Caco-2 (cell line): ENCODE data around the gene IL1RAPL2. TPM values are rescaled to one million over a fixed set of nuclear protein-coding genes. Genes with fewer than 3 reads are reported as not detected.

Experiments used
- BruUV-seq: library from RNA; stranded (reverse); fragments of 400-500 nt; replicated peaks from 2 replicates; lab custom pipeline; 2021; lab: Mats Ljungman, UMichigan
- CTCF ChIA-PET: fragments of 300-600 bp; sonication (Branson Sonifier 250); formaldehyde crosslinking; loops from one replicate; lab custom pipeline; 2022; ENCODE audit warnings: antibody characterized with exemption; lab: Charles Lee
- POLR2A ChIA-PET: fragments of 300-600 bp; sonication (Branson Sonifier 250); formaldehyde crosslinking; loops from one replicate; lab custom pipeline; 2022; ENCODE audit warnings: antibody characterized with exemption; lab: Charles Lee
- DNase-seq, 2 experiments: peaks; one replicate each; pipeline versions ENCODE4 v3.0.0 to v3.0.0-alpha.2; 2020 to 2022
- H3K27me3 ChIP-seq: replicated peaks from 2 replicates; pipeline ENCODE4 v1.6.0; 2011; ENCODE audit warnings: low read length; ENCODE audit not compliant: control insufficient read depth, insufficient read depth
- H3K36me3 ChIP-seq: 2 replicates; pipeline ENCODE4 v1.5.1; 2011; ENCODE audit warnings: low read length; ENCODE audit not compliant: control insufficient read depth, insufficient read depth
- H3K4me1 ChIP-seq: fragments of 250-450 bp; sonication (Bioruptor Pico); 2 replicates; pipeline ENCODE4 v1.5.1; 2020; ENCODE audit warnings: mild to moderate bottlenecking
- H3K4me3 ChIP-seq: 2 replicates; pipeline ENCODE4 v1.5.1; 2011; ENCODE audit warnings: low read depth, mild to moderate bottlenecking, control low read depth, low read length
- H3K9me3 ChIP-seq: fragments of 250-450 bp; sonication (Bioruptor Pico); 2 replicates; pipeline ENCODE4 v1.5.1; 2020; ENCODE audit warnings: mild to moderate bottlenecking, moderate library complexity
- H3K27ac Mint-ChIP-seq: one replicate; pipeline ENCODE4 v1.8.0; 2022; ENCODE audit warnings: mixed read lengths; ENCODE audit not compliant: unreplicated experiment
- H3K27me3 Mint-ChIP-seq: one replicate; pipeline ENCODE4 v1.8.0; 2022; ENCODE audit warnings: mixed read lengths; ENCODE audit not compliant: insufficient read depth, unreplicated experiment
- H3K36me3 Mint-ChIP-seq: one replicate; pipeline ENCODE4 v1.8.0; 2022; ENCODE audit warnings: mild to moderate bottlenecking, mixed read lengths; ENCODE audit not compliant: insufficient read depth, unreplicated experiment
- H3K4me1 Mint-ChIP-seq: one replicate; pipeline ENCODE4 v1.8.0; 2022; ENCODE audit warnings: low read depth, mixed read lengths; ENCODE audit not compliant: unreplicated experiment
- H3K4me3 Mint-ChIP-seq: one replicate; pipeline ENCODE4 v1.8.0; 2022; ENCODE audit warnings: mild to moderate bottlenecking, moderate library complexity, mixed read lengths; ENCODE audit not compliant: unreplicated experiment
- H3K9me3 Mint-ChIP-seq: one replicate; pipeline ENCODE4 v1.8.0; 2022; ENCODE audit warnings: mixed read lengths; ENCODE audit not compliant: unreplicated experiment
- CTCF ChIP-seq, 2 experiments: fragments of 200-600 bp in 1 of 2; IDR thresholded peaks; 1 replicate in 1 of 2; 2 replicates in 1 of 2; pipeline versions ENCODE4 v1.5.1 to v1.8.0; 2011 to 2022; ENCODE audit warnings: antibody characterized with exemption in 1 of 2, control low read depth in 1 of 2, inconsistent platforms in 1 of 2, low read depth in 1 of 2, low read length in 1 of 2, mild to moderate bottlenecking in 1 of 2, moderate library complexity in 1 of 2; ENCODE audit not compliant: insufficient read depth in 1 of 2, severe bottlenecking in 1 of 2, unreplicated experiment in 1 of 2
- intact Hi-C: fragments of 100-400 bp; cut with micrococcal nuclease; formaldehyde crosslinking; loops from one replicate; pipeline ENCODE4 v1.10.0; 2022; ENCODE audit not compliant: unreplicated experiment
- total RNA-seq: library from RNA; stranded (reverse); gene quantifications from 2 replicates; pipeline ENCODE4 v1.2.3, GENCODE V29; 2022

Gene IL1RAPL2
- total RNA-seq, 1 experiment from 2014 or later: not detected

GRCh38 chrX:105700331-105700730, 1134.3 kb downstream of the IL1RAPL2 start:
- intact Hi-C loops: no loop called here
- Mint-ChIP-seq H3K36me3 (no peaks in the 10 kb centered on the region), H3K9me3 (no peaks in the 10 kb centered on the region), H3K4me1 (no peaks in the 10 kb centered on the region), H3K27me3 (no peaks in the 10 kb centered on the region), H3K4me3 (no peak overlapping the region), H3K27ac (no peak overlapping the region)
- no peaks in the 10 kb centered on the region for H3K4me1 ChIP-seq
- no peaks in the 10 kb centered on the region for H3K27me3 ChIP-seq
- TF ChIP-seq CTCF (IDR thresholded peaks at IDR 0.05; ENCODE audit: insufficient read depth in 1 of 2, low read depth in 1 of 2, low read length in 1 of 2, severe bottlenecking in 1 of 2, unreplicated experiment in 1 of 2): no peak
- no TSS peak for BruUV-seq
- no peaks in the 10 kb centered on the region for H3K36me3 ChIP-seq
- no peaks in the 10 kb centered on the region for H3K9me3 ChIP-seq
- no peak overlapping the region for H3K4me3 ChIP-seq
- no peak for DNase-seq
- ChIA-PET POLR2A (no interaction called here), CTCF (no interaction called here)

- H3K9me3 ChIP-seq: no peaks in the 10 kb centered on the region
- DNase-seq: no peak
- Mint-ChIP-seq H3K27me3 (no peaks in the 10 kb centered on the region), H3K4me3 (peak overlapping the region; percentile 38), H3K27ac (no peak overlapping the region), H3K9me3 (no peaks in the 10 kb centered on the region), H3K36me3 (no peaks in the 10 kb centered on the region), H3K4me1 (peaks cover 7% of the 10 kb centered on the region)
- intact Hi-C loops: no loop called here
- CTCF ChIA-PET: no interaction called here
- no TSS peak for BruUV-seq
- no peak overlapping the region for H3K4me3 ChIP-seq
- POLR2A ChIA-PET: no interaction called here
- no peak for TF ChIP-seq CTCF (IDR thresholded peaks at IDR 0.05; ENCODE audit: insufficient read depth in 1 of 2, low read depth in 1 of 2, low read length in 1 of 2, severe bottlenecking in 1 of 2, unreplicated experiment in 1 of 2)
- H3K4me1 ChIP-seq: peaks cover 3% of the 10 kb centered on the region; the same call in 1 of the 2 replicates
- H3K27me3 ChIP-seq: no peaks in the 10 kb centered on the region
- no peaks in the 10 kb centered on the region for H3K36me3 ChIP-seq
These were observed 1135.5 kb downstream of the IL1RAPL2 start for GRCh38 chrX:105701310-105702052.

GRCh38 chrX:105703876-105704275, 1137.9 kb downstream of the IL1RAPL2 start:
- H3K36me3 Mint-ChIP-seq: no peaks in the 10 kb centered on the region
- no peak overlapping the region for H3K27ac Mint-ChIP-seq
- no peaks in the 10 kb centered on the region for H3K27me3 Mint-ChIP-seq
- no peaks in the 10 kb centered on the region for H3K9me3 Mint-ChIP-seq
- Histone ChIP-seq H3K4me1 (peaks cover 4% of the 10 kb centered on the region; the same call in 1 of the 2 replicates), H3K9me3 (no peaks in the 10 kb centered on the region), H3K27me3 (no peaks in the 10 kb centered on the region), H3K36me3 (no peaks in the 10 kb centered on the region), H3K4me3 (no peak overlapping the region)
- H3K4me1 Mint-ChIP-seq: peaks cover 7% of the 10 kb centered on the region
- intact Hi-C loops: no loop called here
- CTCF ChIA-PET: no interaction called here
- H3K4me3 Mint-ChIP-seq: no peak overlapping the region
- POLR2A ChIA-PET: no interaction called here
- TF ChIP-seq CTCF (IDR thresholded peaks at IDR 0.05; ENCODE audit: insufficient read depth in 1 of 2, low read depth in 1 of 2, low read length in 1 of 2, severe bottlenecking in 1 of 2, unreplicated experiment in 1 of 2): no peak
- no TSS peak for BruUV-seq
- no peak for DNase-seq
